ENCODE measurements around the gene IFNLR1. TPM values are rescaled to one million over a fixed set of nuclear protein-coding genes. Genes with fewer than 3 reads are reported as not detected.

The IFNLR1 gene
- total and polyA plus RNA-seq, 8 donors = 2.5 to 5.9 (median 4.1) TPM

DNA sequence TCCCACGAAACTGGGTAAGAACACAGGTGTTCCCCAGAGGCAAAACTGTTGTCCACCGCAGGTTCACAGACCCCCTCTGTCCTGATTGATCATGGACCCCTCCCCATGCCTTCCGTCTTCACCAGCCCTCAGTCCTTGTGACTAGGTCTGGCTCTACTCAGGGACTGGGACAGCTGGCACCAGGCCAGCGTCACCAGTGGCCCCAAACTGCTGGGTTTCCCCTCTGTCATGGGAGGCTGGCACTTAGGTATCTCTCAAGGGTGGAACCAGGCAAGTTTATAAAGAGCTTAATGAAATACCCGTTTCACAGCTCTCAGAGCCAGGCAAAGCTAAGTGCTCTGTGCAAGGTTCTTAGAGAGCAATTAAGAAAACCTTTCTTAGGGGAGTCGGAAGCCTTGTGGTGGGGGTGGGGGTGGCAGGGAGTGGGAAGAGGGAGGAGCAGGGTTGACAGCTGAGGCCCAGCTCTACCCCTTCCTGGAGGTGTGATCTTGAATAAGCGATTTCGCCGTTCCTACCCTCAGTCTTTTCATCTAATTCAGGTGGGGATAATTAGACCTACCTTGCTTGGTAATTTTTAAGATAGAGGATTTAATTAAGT is 35.0 kb upstream of the IFNLR1 start:
- intact Hi-C loops (cut with DNase I) = no loop called here
- Histone ChIP-seq H3K36me3 (no peaks in the 10 kb centered on the region), H3K4me3 (no peak overlapping the region), H3K4me1 (no peaks in the 10 kb centered on the region), H3K9me3 (no peaks in the 10 kb centered on the region), H3K27me3 (peaks cover 0 to 27% of the 10 kb centered on the region in 2 donors), H3K27ac (no peak overlapping the region)
- TF ChIP-seq, protein P1, sequence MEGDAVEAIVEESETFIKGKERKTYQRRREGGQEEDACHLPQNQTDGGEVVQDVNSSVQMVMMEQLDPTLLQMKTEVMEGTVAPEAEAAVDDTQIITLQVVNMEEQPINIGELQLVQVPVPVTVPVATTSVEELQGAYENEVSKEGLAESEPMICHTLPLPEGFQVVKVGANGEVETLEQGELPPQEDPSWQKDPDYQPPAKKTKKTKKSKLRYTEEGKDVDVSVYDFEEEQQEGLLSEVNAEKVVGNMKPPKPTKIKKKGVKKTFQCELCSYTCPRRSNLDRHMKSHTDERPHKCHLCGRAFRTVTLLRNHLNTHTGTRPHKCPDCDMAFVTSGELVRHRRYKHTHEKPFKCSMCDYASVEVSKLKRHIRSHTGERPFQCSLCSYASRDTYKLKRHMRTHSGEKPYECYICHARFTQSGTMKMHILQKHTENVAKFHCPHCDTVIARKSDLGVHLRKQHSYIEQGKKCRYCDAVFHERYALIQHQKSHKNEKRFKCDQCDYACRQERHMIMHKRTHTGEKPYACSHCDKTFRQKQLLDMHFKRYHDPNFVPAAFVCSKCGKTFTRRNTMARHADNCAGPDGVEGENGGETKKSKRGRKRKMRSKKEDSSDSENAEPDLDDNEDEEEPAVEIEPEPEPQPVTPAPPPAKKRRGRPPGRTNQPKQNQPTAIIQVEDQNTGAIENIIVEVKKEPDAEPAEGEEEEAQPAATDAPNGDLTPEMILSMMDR (IDR thresholded peaks at IDR 0.05) = no peak
- ATAC-seq = no peak
- peak in 1 of 4 donors; percentile 21 for DNase-seq

DNA sequence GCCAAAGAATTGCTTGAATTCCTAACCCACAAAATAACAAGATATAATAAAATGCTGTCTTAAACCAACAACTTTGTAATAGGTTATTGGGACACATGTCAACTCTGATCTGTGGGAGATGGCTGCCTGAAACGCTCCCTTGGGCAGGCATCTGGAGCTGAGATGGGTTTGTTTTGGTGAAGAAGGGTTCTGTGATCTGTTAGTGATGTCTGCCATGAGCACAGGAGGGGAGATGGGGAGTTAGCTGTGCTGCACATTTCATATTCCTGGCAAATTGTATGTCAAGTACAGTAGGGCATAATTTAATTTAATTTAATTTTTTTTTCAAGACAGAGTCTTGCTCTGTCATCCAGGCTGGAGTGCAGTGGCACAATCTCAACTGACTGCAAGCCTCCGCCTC is 34.2 kb upstream of the IFNLR1 start:
- TF ChIP-seq, protein P1 (IDR thresholded peaks at IDR 0.05) = no peak
- DNase-seq (no peak), ATAC-seq (no peak)
- no peak overlapping the region for H3K4me3 ChIP-seq
- no peaks in the 10 kb centered on the region for H3K9me3 ChIP-seq
- peaks cover 5 to 34% of the 10 kb centered on the region in 2 donors for H3K27me3 ChIP-seq
- intact Hi-C loops (cut with DNase I) = no loop called here
- no peak overlapping the region for H3K27ac ChIP-seq
- H3K36me3 ChIP-seq = no peaks in the 10 kb centered on the region
- H3K4me1 ChIP-seq = peaks cover 0 to 4% of the 10 kb centered on the region in 2 donors

DNA sequence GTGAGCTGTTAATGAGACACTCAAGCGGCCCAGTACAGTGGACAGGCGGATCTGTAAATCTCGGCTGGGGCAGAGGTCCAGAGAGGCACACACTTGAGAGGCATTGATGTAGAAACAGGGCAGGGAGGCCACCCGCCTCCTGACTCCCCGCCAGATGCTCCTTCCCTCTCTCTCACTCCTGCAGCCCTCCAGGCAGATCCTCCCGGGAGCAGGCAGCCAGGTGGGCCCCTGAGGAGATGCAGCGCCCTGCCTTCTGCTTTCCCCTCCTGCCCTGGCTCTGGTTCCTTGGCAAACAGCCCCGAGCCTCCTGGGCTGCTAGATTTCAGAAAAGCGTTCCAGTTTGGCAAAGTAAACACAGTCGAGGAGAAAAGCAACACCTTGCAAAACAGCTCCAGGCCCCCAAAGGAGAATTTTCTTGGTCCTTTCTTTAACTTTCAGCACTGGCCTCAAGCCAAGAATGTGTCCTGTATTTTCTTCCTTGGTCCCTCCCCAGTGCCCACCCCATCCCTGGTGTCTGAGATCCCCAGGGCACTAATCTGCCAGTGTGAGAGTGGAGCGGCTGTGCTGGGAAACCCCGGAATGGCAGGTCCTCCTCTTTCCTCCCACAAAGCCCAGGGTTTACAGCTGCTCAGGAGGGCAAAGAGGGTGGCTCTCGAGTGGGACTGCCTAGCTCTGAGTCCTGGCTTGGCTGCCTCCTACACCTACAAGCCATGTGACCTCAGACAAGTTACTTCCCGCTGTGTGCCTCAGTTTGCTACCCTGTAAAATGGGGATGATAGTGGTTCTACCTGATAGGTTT is 29.4 kb upstream of the IFNLR1 start:
- intact Hi-C loops (cut with DNase I) = no loop called here
- no peak overlapping the region for H3K4me3 ChIP-seq
- no peaks in the 10 kb centered on the region for H3K9me3 ChIP-seq
- TF ChIP-seq, protein P1 (IDR thresholded peaks at IDR 0.05) = no peak
- no peaks in the 10 kb centered on the region for H3K36me3 ChIP-seq
- DNase-seq (peak in 2 of 4 donors; percentile 25 to 75), ATAC-seq (peak; percentile 80)
- H3K27ac ChIP-seq = no peak overlapping the region
- peaks cover 5 to 42% of the 10 kb centered on the region in 2 donors for H3K27me3 ChIP-seq
- H3K4me1 ChIP-seq = peaks cover 0 to 5% of the 10 kb centered on the region in 2 donors

DNA sequence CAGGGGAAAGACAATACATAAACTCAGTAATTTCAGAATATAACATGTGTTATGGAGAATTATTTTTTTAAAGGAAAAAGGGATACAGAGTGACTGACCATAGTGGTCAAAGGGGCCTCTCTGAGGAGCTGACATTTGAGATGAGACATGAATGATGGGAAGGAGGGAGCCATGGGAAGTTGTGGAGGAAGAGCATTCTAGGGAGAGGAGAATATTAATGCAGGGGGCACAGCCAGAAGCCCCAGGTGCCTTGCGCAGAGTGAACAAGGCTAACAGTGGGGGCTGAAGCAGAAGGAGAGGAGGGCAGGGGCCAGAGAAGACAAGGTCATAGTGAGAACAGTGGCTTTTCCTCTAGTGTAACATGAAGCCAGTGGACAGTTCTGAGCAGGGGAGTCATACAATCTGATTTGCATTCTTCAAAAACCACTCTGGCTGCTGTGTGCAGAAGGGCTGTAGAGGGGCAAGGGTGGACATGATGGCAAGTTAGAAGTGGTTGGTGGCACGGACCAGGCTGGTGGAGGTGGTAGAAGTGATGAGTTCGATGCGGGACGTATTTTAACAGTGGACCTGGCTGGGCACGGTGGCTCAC is 28.2 kb upstream of the IFNLR1 start:
- Histone ChIP-seq H3K4me1 (peaks cover 0 to 5% of the 10 kb centered on the region in 2 donors), H3K27ac (no peak overlapping the region), H3K27me3 (peaks cover 5 to 38% of the 10 kb centered on the region in 2 donors), H3K36me3 (no peaks in the 10 kb centered on the region), H3K9me3 (no peaks in the 10 kb centered on the region), H3K4me3 (no peak overlapping the region)
- ATAC-seq = no peak
- TF ChIP-seq, protein P1 (IDR thresholded peaks at IDR 0.05) = no peak
- DNase-seq = no peak
- intact Hi-C loops (cut with DNase I) = no loop called here

DNA sequence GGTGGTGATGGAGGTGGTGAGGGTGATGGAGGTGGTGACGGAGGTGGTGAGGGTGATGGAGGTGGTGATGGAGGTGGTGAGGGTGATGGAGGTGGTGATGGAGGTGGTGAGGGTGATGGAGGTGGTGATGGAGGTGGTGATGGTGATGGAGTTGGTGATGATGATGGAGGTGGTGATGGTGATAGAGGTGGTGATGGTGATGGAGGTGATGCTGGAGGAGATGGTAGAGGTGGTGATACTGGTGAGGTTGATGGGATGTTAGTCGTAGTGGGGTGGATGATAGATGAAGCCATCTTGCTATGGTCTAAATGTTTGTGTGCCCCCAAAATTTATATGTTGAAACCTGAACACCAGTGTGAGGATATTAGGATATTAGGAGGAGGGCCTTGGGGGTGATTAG is 25.3 kb upstream of the IFNLR1 start:
- DNase-seq = no peak
- Histone ChIP-seq H3K27ac (no peak overlapping the region), H3K27me3 (peaks cover 5 to 26% of the 10 kb centered on the region in 2 donors), H3K4me3 (no peak overlapping the region), H3K4me1 (peaks cover 0 to 5% of the 10 kb centered on the region in 2 donors), H3K9me3 (no peaks in the 10 kb centered on the region), H3K36me3 (no peaks in the 10 kb centered on the region)
- no peak for ATAC-seq
- intact Hi-C loops (cut with DNase I) = no loop called here
- TF ChIP-seq, protein P1 (IDR thresholded peaks at IDR 0.05) = no peak
